ENCODE results near the gene STK32C. TPM values are rescaled to one million over a fixed set of nuclear protein-coding genes. Genes with fewer than 3 reads are reported as not detected.

The STK32C gene
- total and polyA plus RNA-seq, 2 donors from 2014 or later = 11.6 to 14.4 TPM

- no peaks in the 10 kb centered on the region for H3K36me3 ChIP-seq (ENCODE audit: control insufficient read depth in 2 of 3, insufficient read depth in 3 of 3, low read length in 3 of 3)
- no peaks in the 10 kb centered on the region for H3K9me3 ChIP-seq (ENCODE audit: control insufficient read depth in 2 of 3, insufficient read depth in 1 of 3, low read length in 3 of 3)
- intact Hi-C loops (cut with DNase I) = no loop called here
- DNase-seq = peak in 1 of 5 donors; percentile 31
- FAIRE-seq = no peak
- TF ChIP-seq CTCF (IDR thresholded peaks at IDR 0.05; ENCODE audit: borderline replicate concordance, extremely low read depth, insufficient read depth) = no peak
- H3K4me3 ChIP-seq (ENCODE audit: low read length in 3 of 3) = no peak overlapping the region
- no peaks in the 10 kb centered on the region for H3K27me3 ChIP-seq (ENCODE audit: control insufficient read depth, insufficient read depth, low read length)
- H3K4me1 ChIP-seq (ENCODE audit: control insufficient read depth in 2 of 3, insufficient read depth in 2 of 3, low read depth in 1 of 3, low read length in 3 of 3) = peaks cover 0 to 6% (median 4%) of the 10 kb centered on the region in 3 donors
- H3K9ac ChIP-seq (ENCODE audit: low read length in 3 of 3) = no peak overlapping the region
- no peak overlapping the region for H3K27ac ChIP-seq (ENCODE audit: low read depth in 2 of 2, low read length in 2 of 2)
Observed at GRCh38 chr10:132303361-132304115, 4.2 kb downstream of the STK32C start.

GRCh38 chr10:132302421-132303310, 5.1 kb downstream of the STK32C start:
- TF ChIP-seq CTCF (IDR thresholded peaks at IDR 0.05; ENCODE audit: borderline replicate concordance, extremely low read depth, insufficient read depth) = no peak
- Histone ChIP-seq H3K4me1 (ENCODE audit: control insufficient read depth in 2 of 3, insufficient read depth in 2 of 3, low read depth in 1 of 3, low read length in 3 of 3) (peaks cover 0 to 6% (median 4%) of the 10 kb centered on the region in 3 donors), H3K9ac (ENCODE audit: low read length in 3 of 3) (no peak overlapping the region), H3K9me3 (ENCODE audit: control insufficient read depth in 2 of 3, insufficient read depth in 1 of 3, low read length in 3 of 3) (no peaks in the 10 kb centered on the region), H3K4me3 (ENCODE audit: low read length in 3 of 3) (no peak overlapping the region), H3K27me3 (ENCODE audit: control insufficient read depth, insufficient read depth, low read length) (no peaks in the 10 kb centered on the region), H3K36me3 (ENCODE audit: control insufficient read depth in 2 of 3, insufficient read depth in 3 of 3, low read length in 3 of 3) (no peaks in the 10 kb centered on the region), H3K27ac (ENCODE audit: low read depth in 2 of 2, low read length in 2 of 2) (no peak overlapping the region)
- no peak for FAIRE-seq
- peak in 2 of 5 donors; percentile 12 to 40 for DNase-seq
- intact Hi-C loops (cut with DNase I) = no loop called here

- Histone ChIP-seq H3K36me3 (ENCODE audit: control insufficient read depth in 2 of 3, insufficient read depth in 3 of 3, low read length in 3 of 3) (no peaks in the 10 kb centered on the region), H3K4me3 (ENCODE audit: low read length in 3 of 3) (no peak overlapping the region), H3K27me3 (ENCODE audit: control insufficient read depth, insufficient read depth, low read length) (no peaks in the 10 kb centered on the region), H3K9ac (ENCODE audit: low read length in 3 of 3) (no peak overlapping the region), H3K4me1 (ENCODE audit: control insufficient read depth in 2 of 3, insufficient read depth in 2 of 3, low read depth in 1 of 3, low read length in 3 of 3) (peaks cover 0 to 1% (median under 1%) of the 10 kb centered on the region in 3 donors), H3K27ac (ENCODE audit: low read depth in 2 of 2, low read length in 2 of 2) (no peak overlapping the region), H3K9me3 (ENCODE audit: control insufficient read depth in 2 of 3, insufficient read depth in 1 of 3, low read length in 3 of 3) (no peaks in the 10 kb centered on the region)
- peak in 1 of 5 donors; percentile 29 for DNase-seq
- intact Hi-C loops (cut with DNase I) = no loop called here
- FAIRE-seq = no peak
- no peak for TF ChIP-seq CTCF (IDR thresholded peaks at IDR 0.05; ENCODE audit: borderline replicate concordance, extremely low read depth, insufficient read depth)
Observed at GRCh38 chr10:132301371-132302330, 6.1 kb downstream of the STK32C start.
